HG02623 (cell line): ENCODE data around the gene FKBP8.
A peak's percentile ranks its signal among the peaks of the same experiment; 100 is the strongest.
"Not testable (repeated sequence)": the region's sequence is repeated elsewhere in the genome, so short reads cannot be mapped to it uniquely, and the experiment has no call there.

Source experiments
- ATAC-seq: cut with Tn5 transposase; IDR thresholded peaks from one replicate; pipeline ENCODE4 v1.9.1; 2021; ENCODE audit warnings: moderate library complexity; ENCODE audit not compliant: unreplicated experiment

The FKBP8 gene

GRCh38 chr19:18559685-18560084, 16.3 kb upstream of the FKBP8 start:
- no peak for ATAC-seq

GRCh38 chr19:18558604-18559003, 15.2 kb upstream of the FKBP8 start:
- ATAC-seq = no peak

DNA sequence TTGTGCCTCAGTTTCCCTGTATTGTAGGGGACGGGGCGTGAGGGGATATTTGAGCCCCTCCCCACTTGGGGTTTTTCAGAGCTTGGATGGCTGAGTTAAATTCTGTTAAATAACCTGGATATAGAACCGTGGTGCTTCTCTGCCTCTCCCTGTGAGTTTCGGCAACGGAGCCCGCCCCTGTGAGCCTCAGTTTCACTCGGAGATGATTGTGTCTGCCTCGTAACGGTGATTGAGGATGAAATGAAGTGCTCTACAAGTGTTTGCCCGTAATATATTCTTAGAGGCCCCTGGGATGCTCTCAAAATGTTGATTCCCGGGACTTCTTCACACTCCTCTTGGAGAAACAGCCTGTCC, 14.8 kb upstream of the FKBP8 start:
- ATAC-seq = no peak

- peak; percentile 91 for ATAC-seq
Measured at GRCh38 chr19:18557411-18558201, 14.2 kb upstream of the FKBP8 start, which contains the start of gene KXD1. TSS of gene KXD1 (plus strand) at chr19:18557870. CDS start at chr19:18562057, 4,187 bp downstream.

GRCh38 chr19:18551631-18552030, 8.3 kb upstream of the FKBP8 start:
- no peak for ATAC-seq

- ATAC-seq = no peak
Measured at GRCh38 chr19:18543814-18544475, 572 bp upstream of the FKBP8 start.

GRCh38 chr19:18541992-18542940, 1.1 kb downstream of the FKBP8 start:
- no peak for ATAC-seq

GRCh38 chr19:18541258-18541991, 1.9 kb downstream of the FKBP8 start:
- ATAC-seq = no peak

GRCh38 chr19:18540200-18540599, 3.2 kb downstream of the FKBP8 start:
- not testable (repeated sequence) for ATAC-seq

- ATAC-seq = no peak
Measured at GRCh38 chr19:18539372-18539771, 4.0 kb downstream of the FKBP8 start.

DNA sequence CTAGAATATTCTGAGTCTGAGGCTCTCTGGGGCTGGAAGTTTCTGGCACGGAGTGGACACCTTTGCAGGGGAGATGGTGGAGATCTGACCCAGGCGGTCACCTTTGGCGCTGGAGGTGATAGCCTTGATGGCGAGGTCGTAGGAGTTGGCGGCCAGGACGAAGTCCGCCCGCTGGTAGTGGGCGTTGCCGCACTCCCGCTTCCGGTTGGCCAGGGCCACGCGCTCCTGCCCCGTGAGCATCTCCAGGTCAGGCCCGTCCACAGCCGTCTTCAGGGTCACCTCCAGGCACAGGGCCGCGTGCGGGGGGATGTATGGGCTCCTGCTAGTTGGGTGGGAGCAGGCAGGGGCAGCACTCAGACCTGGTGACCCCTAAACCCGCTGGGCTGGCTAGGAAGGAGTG, 5.3 kb downstream of the FKBP8 start:
- no peak for ATAC-seq

DNA sequence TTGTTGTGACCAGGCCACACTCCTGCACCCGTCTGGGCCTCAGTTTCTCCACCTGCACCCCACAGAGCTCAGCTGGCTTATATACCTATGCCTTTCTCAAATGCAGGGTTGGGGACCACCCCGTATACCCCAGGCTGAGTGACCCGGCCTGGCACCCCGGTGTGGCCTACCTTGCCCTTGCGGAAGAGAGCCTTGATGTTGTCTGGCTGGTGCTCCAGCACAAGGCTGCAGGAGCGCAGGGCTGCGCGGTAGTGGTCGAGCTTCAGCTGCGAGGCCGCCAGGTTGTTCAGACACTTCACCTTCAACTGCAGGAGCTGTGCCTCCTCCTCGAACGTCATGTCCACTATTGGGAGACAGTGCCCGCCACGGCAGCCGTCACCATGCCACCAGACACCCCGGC, 5.9 kb downstream of the FKBP8 start:
- no peak for ATAC-seq

DNA sequence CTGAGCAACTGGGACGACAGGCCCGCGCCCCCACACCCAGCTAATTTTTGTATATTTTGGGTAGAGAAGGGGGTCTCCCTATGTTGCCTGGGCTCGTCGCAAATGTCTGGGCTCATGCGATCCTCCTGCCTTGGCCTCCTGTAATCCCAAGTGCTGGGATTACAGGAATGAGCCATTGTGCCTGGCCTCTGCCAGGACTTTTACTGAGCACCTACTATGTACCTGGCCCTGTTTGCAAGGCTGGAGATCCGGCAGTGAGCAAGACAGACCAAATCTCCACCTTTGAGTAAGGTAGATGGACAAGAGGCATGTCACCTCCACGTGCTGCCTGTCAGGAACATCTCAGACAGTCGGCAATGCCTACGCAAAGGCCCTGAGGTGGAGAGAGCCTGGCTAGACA, 6.9 kb downstream of the FKBP8 start:
- no peak for ATAC-seq

DNA sequence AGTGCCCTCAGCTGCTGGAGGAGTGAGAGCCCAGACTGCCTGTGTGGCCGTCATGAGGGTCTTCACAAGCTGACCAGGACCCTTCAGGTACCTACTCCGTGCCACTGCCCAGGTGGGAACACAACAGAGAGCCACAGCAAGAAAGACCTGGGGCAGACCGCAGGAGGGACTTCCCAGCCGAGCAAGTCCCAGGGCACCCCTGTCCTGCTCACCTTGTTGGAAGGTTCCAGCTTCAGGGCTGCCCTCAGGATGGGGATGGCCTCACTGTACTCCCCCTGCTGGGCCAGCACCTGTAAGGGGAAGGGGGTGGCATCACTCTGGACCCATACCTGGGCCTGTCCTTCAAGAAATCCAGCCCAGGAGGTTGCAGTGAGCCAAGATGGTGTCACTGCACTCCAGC, 10.3 kb downstream of the FKBP8 start:
- no peak for ATAC-seq

DNA sequence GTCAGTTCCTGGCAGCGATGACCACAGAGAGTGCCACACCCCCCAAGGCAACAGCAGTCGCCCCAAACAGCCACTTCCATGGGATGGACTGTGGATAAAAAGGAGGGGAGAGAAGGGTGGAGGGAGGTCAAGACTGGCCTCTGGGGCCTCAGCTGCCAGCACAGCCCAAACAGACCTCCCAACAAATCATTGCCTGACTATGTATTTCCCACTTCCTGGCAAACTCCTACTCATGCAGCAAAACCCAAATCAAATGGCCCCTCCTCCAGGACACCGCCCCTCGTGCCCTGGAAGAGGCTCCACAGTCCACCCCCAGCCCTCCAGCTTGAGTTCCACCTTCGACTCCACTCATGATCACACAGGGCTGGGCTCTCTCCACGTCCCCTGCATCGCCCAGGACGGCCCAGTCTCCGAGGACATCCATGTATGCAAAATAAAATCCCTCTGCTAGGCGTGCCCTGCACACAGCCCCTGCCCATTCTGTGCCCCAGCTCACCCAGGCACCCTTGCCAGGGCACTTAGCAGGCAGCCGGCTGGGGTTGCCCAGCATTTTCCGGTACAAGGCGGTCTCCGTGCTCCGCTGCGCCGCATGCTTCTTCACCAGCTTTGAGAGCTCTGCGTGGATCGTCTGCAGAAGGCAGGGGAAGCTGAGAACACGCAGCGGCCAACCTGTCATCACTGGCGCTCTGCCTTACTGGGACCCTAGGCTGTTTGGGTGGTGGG, 11.0 kb downstream of the FKBP8 start:
- ATAC-seq = no peak

DNA sequence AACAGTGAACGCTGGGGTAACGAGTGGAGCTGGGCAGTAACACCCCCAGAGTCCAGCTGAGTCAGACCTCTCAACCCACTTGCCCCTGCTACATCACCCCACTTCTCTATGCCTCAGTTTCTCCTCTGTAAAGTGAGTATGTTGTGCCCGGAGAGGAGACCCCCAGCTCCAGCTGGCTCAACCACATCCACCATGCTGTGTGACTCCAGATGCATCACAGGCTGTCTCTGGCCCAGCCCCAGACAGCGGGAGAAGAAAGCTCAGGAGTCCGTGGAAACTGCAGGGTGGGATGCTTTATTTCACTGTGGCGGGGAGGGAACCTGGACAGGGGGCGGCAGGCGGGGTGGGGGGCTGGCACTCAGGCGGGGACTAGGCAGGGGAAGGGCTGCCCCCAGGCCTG, 11.9 kb downstream of the FKBP8 start:
- ATAC-seq = no peak

DNA sequence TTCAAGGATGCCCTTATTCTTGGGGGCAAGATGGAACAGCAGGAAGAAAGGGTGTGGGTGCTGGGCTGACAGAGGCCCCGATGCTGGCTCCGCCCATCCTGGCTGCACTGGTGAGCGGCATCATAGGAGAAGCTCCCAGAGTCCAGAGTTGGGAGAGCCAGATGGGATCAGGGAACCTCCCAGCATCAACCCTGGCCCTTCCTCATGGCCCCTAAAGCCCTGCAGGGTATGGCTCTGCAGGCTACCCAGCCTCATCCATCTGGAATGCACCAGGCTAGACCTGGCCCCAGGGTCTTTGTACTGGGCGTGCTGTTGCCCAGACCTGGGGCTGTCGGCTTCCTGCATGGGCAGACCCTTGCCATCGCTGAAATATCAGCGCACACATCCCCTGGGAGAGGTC, 13.6 kb downstream of the FKBP8 start:
- no peak for ATAC-seq

DNA sequence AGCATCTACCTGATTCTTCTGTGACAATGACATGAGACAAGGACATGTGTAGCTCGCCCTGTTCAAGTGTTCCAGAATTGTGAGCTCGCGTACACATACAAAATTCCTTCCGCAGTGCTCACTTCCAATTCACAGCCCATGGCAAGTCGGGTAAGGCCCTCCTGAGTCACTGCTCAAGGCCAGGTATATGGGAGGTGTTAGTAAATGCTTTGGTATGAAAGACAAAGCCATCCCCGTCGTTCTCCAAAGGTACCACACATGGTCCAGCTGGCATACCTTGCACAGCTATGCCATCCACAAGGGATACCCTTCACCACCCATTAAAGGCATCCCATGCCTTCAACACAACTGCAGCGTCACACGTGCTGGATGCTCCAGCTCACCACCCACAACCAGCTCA, 17.1 kb downstream of the FKBP8 start:
- no peak for ATAC-seq

GRCh38 chr19:18523841-18524240, 19.5 kb downstream of the FKBP8 start:
- ATAC-seq = no peak

DNA sequence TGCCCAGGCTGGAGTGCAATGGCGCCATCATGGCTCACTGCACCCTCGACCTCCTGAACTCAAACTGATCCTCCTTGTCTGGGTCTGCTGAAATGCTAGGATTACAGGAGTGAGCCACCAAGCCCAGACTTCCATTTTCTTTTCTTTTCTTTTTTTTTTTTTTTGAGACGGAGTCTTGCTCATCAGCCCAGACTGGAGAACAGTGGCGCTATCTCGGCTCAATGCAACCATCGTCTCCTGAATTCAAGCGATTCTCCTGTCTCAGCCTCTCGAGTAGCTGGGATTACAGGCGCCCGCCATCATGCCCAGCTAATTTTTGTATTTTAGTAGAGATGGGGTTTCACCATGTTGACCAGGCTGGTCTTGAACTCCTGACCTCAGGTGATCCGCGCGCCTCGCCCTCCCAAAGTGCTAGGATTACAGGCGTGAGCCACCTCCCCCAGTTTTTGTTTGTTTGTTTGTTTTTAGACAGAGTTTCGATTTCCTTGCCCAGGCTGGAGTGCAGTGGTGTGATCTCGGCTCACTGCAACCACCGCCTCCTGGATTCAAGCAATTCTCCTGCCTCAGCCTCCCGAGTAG, 20.4 kb downstream of the FKBP8 start:
- not testable (repeated sequence) for ATAC-seq
